Peyer's patch (tissue), 4 donors: ENCODE measurements around the gene SRP54. TPM values are rescaled to one million over a fixed set of nuclear protein-coding genes. Genes with fewer than 3 reads are reported as not detected.
"Not testable (repeated sequence)": the region's sequence is repeated elsewhere in the genome, so short reads cannot be mapped to it uniquely, and the experiment has no call there.

Source experiments
- DNase-seq, 3 donors: peaks; one replicate each; pipeline ENCODE4 v3.0.0-alpha.2; 2017 to 2019
- H3K27ac ChIP-seq, 4 donors: fragments of 200-600 bp; sonication (generic); one replicate each; pipeline ENCODE4 v1.5.1; 2016 to 2019
- H3K27me3 ChIP-seq, 2 donors: fragments of 200-600 bp; sonication (generic); one replicate each; pipeline ENCODE4 v1.5.1; 2019
- H3K36me3 ChIP-seq, 3 donors: fragments of 200-600 bp; sonication (generic); one replicate each; pipeline ENCODE4 v1.5.1; 2016 to 2019
- H3K4me1 ChIP-seq, 4 donors: fragments of 200-600 bp; sonication (generic); one replicate each; pipeline ENCODE4 v1.5.1; 2016 to 2019
- H3K4me3 ChIP-seq, 4 donors: fragments of 200-600 bp; sonication (generic); 1 replicate in 3 of 4; 2 replicates in 1 of 4; pipeline ENCODE4 v1.5.1; 2016 to 2019; ENCODE audit warnings: mild to moderate bottlenecking in 1 of 4
- H3K9me3 ChIP-seq, 4 donors: fragments of 200-600 bp; sonication (generic); one replicate each; pipeline ENCODE4 v1.5.1; 2016 to 2019; ENCODE audit warnings: mild to moderate bottlenecking in 1 of 4
- CTCF ChIP-seq, 6 experiments: fragments of 450-650 bp in 4 of 6; fragments of 200-600 bp in 2 of 6; sonication (generic) in 1 of 6; IDR thresholded peaks; one replicate each; pipeline ENCODE4 v1.5.1; 2017 to 2019; ENCODE audit warnings: antibody characterized with exemption in 6 of 6, mild to moderate bottlenecking in 3 of 6, moderate library complexity in 1 of 6
- POLR2A ChIP-seq, 2 donors: fragments of 450-650 bp; IDR thresholded peaks; one replicate each; pipeline ENCODE4 v1.5.1; 2017; ENCODE audit warnings: antibody characterized with exemption in 2 of 2, mild to moderate bottlenecking in 2 of 2, moderate library complexity in 2 of 2
- total RNA-seq, 4 donors: library from RNA; depleted of rRNA; stranded (reverse); fragments of >200 nt; gene quantifications; one replicate each; pipeline ENCODE4 v1.1.0, GENCODE V29; 2016

The SRP54 gene
- total RNA-seq, 4 donors from 2014 or later, result 52.0 to 63.1 (median 53.2) TPM

- TF ChIP-seq CTCF (IDR thresholded peaks at IDR 0.05) (no peak), POLR2A (IDR thresholded peaks at IDR 0.05) (no peak)
- no peak overlapping the region for H3K27ac ChIP-seq
- H3K4me1 ChIP-seq, result peaks cover 0 to 11% (median 4%) of the 10 kb centered on the region in 4 donors
Measured at GRCh38 chr14:35050652-35051051, 67.9 kb downstream of the SRP54 start.

GRCh38 chr14:35051796-35052195 is 69.0 kb downstream of the SRP54 start:
- Histone ChIP-seq H3K4me3 (no peak overlapping the region), H3K36me3 (peaks cover 0 to 41% (median 0%) of the 10 kb centered on the region in 3 donors), H3K4me1 (peaks cover 0 to 11% (median 4%) of the 10 kb centered on the region in 4 donors), H3K9me3 (no peaks in the 10 kb centered on the region), H3K27me3 (no peaks in the 10 kb centered on the region), H3K27ac (no peak overlapping the region)
- TF ChIP-seq POLR2A (IDR thresholded peaks at IDR 0.05), result no peak
- no peak for TF ChIP-seq CTCF (IDR thresholded peaks at IDR 0.05)
- DNase-seq, result no peak

More at GRCh38 chr14:35050652-35051051, 67.9 kb downstream of the SRP54 start:
- Histone ChIP-seq H3K4me3 (no peak overlapping the region), H3K27me3 (no peaks in the 10 kb centered on the region), H3K36me3 (peaks cover 0 to 31% (median 0%) of the 10 kb centered on the region in 3 donors), H3K9me3 (no peaks in the 10 kb centered on the region)
- DNase-seq, result no peak

GRCh38 chr14:35052637-35053036 is 69.8 kb downstream of the SRP54 start:
- Histone ChIP-seq H3K4me3 (no peak overlapping the region), H3K4me1 (peaks cover 0 to 5% (median under 1%) of the 10 kb centered on the region in 4 donors), H3K27me3 (no peaks in the 10 kb centered on the region), H3K36me3 (peaks cover 0 to 49% (median 0%) of the 10 kb centered on the region in 3 donors), H3K9me3 (no peaks in the 10 kb centered on the region), H3K27ac (no peak overlapping the region)
- TF ChIP-seq CTCF (IDR thresholded peaks at IDR 0.05), result no peak
- no peak for TF ChIP-seq POLR2A (IDR thresholded peaks at IDR 0.05)
- DNase-seq, result no peak

GRCh38 chr14:35061113-35061791 is 78.5 kb downstream of the SRP54 start:
- not testable (repeated sequence) for H3K27ac ChIP-seq, DNase-seq, H3K27me3 ChIP-seq, H3K9me3 ChIP-seq, H3K4me3 ChIP-seq, H3K4me1 ChIP-seq
- peaks cover 0 to 56% (median 0%) of the 10 kb centered on the region in 3 donors for H3K36me3 ChIP-seq

- H3K36me3 ChIP-seq, result peaks cover 0 to 36% (median 0%) of the 10 kb centered on the region in 3 donors
- peaks cover 0 to 19% (median 0%) of the 10 kb centered on the region in 4 donors for H3K4me1 ChIP-seq
- not testable (repeated sequence) for DNase-seq
Measured at GRCh38 chr14:35065731-35066130, 82.9 kb downstream of the SRP54 start.

GRCh38 chr14:35068238-35069012 is 85.6 kb downstream of the SRP54 start:
- DNase-seq, result no peak
- Histone ChIP-seq H3K36me3 (peaks cover 0 to 37% (median 0%) of the 10 kb centered on the region in 3 donors), H3K27ac (peak overlapping the region in 3 of 4 donors; percentile 32 to 64 (median 47))

More at GRCh38 chr14:35065731-35066130, 82.9 kb downstream of the SRP54 start:
- H3K27me3 ChIP-seq, H3K4me3 ChIP-seq, H3K9me3 ChIP-seq, H3K27ac ChIP-seq: not testable (repeated sequence)

More at GRCh38 chr14:35068238-35069012, 85.6 kb downstream of the SRP54 start:
- Histone ChIP-seq H3K4me1 (peaks cover 0 to 19% (median 0%) of the 10 kb centered on the region in 4 donors), H3K27me3 (no peaks in the 10 kb centered on the region), H3K9me3 (no peaks in the 10 kb centered on the region), H3K4me3 (no peak overlapping the region)
- TF ChIP-seq POLR2A (IDR thresholded peaks at IDR 0.05) (no peak), CTCF (IDR thresholded peaks at IDR 0.05) (peak in 1 of 6 experiments; percentile 8)
